Thymus (tissue), 11 donors: ENCODE data around the gene KIF5A. TPM values are rescaled to one million over a fixed set of nuclear protein-coding genes. Genes with fewer than 3 reads are reported as not detected.

Experiments used
- DNase-seq, 9 donors: peaks; one replicate each; pipeline ENCODE4 v3.0.0-alpha.2; 2013; ENCODE audit warnings: low spot score in 9 of 9, low read depth in 6 of 9, missing footprints in 1 of 9
- H3K27ac ChIP-seq, 2 donors: one replicate each; pipeline ENCODE4 v1.5.1; 2013; ENCODE audit warnings: control low read depth in 1 of 2, low read depth in 1 of 2, low read length in 1 of 2, mild to moderate bottlenecking in 1 of 2, moderate library complexity in 1 of 2
- H3K27me3 ChIP-seq, 2 donors: one replicate each; pipeline ENCODE4 v1.5.1; 2013; ENCODE audit warnings: low read length in 1 of 2; ENCODE audit not compliant: control insufficient read depth in 2 of 2, insufficient read depth in 1 of 2
- H3K36me3 ChIP-seq, 2 donors: one replicate each; pipeline ENCODE4 v1.5.1; 2013; ENCODE audit warnings: low read length in 1 of 2, mild to moderate bottlenecking in 1 of 2, moderate library complexity in 1 of 2; ENCODE audit not compliant: control insufficient read depth in 2 of 2, insufficient read depth in 2 of 2
- H3K4me1 ChIP-seq, 2 donors: one replicate each; pipeline ENCODE4 v1.5.1; 2013; ENCODE audit warnings: low read length in 2 of 2; ENCODE audit not compliant: control insufficient read depth in 2 of 2, insufficient read depth in 2 of 2
- H3K4me3 ChIP-seq, 2 donors: one replicate each; pipeline ENCODE4 v1.5.1; 2013; ENCODE audit warnings: low read length in 2 of 2, control low read depth in 1 of 2, mild to moderate bottlenecking in 1 of 2
- H3K9me3 ChIP-seq, 2 donors: one replicate each; pipeline ENCODE4 v1.5.1; 2013; ENCODE audit warnings: low read length in 1 of 2, mild to moderate bottlenecking in 1 of 2; ENCODE audit not compliant: control insufficient read depth in 2 of 2, insufficient read depth in 1 of 2
- WGBS: extraction: QIAGEN DNeasy Blood & Tissue Kit; methylation state at CpG from one replicate; pipeline ENCODE4 v1.1.7; 2013; 5-methylcytosine and 5-hydroxymethylcytosine counted together
- polyA plus RNA-seq: library from polyadenylated mRNA; stranded (reverse); fragments of 200-250 nt; gene quantifications from one replicate; pipeline ENCODE4 v1.2.3, GENCODE V29; 2013
- total RNA-seq: library from RNA; stranded (reverse); fragments of 120-200 nt; gene quantifications from one replicate; pipeline ENCODE4 v1.2.4, GENCODE V29; 2013
- donor health status: healthy.

KIF5A gene
- total and polyA plus RNA-seq, 2 donors, result 0.05 to 0.27 TPM

DNA sequence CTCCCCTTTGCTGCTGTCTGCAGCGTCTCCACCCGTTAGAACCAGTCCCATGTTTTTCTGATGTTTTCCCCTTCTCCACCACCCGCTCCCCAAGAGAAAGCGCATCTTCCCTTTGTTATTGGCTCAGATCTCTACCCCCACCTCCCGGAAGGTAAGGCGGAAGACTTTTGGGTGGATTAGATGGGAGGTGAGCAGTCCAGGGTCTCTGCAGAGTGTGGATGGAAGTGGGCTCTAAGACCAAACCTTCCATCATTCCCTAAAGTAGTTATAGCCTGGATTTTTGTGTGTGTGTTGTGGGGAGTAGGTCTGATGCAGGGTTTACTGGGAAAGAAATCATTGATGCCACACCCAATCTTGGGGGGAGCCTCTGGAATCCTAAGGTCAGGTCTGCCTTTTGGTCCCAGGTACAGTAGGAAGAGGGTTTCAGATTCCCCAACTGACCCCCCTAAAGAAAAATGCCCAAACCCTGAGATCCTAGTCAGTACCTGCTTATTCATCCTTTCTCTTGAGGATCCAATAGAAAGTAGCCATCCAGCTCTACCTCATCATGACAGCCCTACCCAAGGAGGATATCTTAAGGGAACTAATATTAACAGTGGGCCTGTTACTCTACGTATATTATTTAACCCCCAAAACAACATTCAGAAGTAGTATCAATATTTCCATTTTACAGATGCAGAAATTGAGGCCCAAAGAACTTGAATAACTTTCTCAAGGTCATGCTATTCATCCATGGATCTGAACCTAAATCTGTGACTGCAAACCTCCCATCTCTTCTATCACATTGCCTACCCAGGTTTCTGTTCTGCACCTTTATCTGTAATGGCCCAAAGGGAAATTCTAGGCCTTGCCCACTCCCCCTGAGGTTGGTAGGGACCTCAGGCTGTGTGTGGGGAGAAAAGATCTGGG, 1.1 kb downstream of the KIF5A start:
- DNase-seq, result no peak
- H3K4me1 ChIP-seq, result peaks cover 9 to 18% of the 10 kb centered on the region in 2 donors
- H3K27me3 ChIP-seq, result peaks cover 21 to 77% of the 10 kb centered on the region in 2 donors
- no peak overlapping the region for H3K27ac ChIP-seq
- H3K36me3 ChIP-seq, result no peaks in the 10 kb centered on the region
- H3K9me3 ChIP-seq, result peaks cover 0 to 8% of the 10 kb centered on the region in 2 donors
- H3K4me3 ChIP-seq, result no peak overlapping the region
- WGBS, result 80% methylated on average over 7 of the region's 7 CpGs

DNA sequence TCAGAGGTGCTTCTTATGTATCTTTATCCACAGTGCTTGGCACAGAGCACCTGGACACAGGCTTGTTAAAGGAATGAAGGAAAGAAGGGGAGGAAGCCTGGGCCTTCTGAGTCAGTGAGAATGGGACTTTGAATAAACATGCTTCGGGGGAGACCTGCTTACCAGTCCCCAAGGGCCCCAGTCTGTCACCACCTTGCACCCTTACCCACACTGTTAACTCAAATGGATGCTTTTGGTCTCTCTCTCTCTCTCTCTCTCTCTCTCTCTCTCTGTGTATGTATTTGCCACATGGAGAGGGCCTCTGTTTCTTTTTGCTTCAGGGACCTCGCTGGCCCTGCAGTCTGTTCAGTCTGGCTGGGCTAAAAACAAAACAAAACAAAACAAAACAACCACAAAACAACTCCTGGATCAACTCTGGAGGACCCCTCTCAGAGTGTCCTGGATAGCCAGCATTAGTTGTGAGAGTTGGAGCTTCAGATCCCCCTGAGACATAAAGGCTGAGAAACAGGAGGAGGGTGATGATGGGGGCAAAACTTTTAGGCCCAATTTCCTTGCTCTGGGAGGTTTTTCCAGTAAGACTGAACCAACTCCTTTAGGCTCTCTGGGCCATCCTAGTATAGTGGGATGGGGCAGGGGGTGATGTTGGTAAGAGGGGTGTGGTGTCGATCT, 1.9 kb downstream of the KIF5A start:
- peaks cover 3 to 12% of the 10 kb centered on the region in 2 donors for H3K4me1 ChIP-seq
- 95% methylated on average over 3 of the region's 3 CpGs for WGBS
- H3K27ac ChIP-seq, result no peak overlapping the region
- peaks cover 21 to 77% of the 10 kb centered on the region in 2 donors for H3K27me3 ChIP-seq
- DNase-seq, result no peak
- H3K9me3 ChIP-seq, result peaks cover 0 to 5% of the 10 kb centered on the region in 2 donors
- no peaks in the 10 kb centered on the region for H3K36me3 ChIP-seq
- H3K4me3 ChIP-seq, result no peak overlapping the region

DNA sequence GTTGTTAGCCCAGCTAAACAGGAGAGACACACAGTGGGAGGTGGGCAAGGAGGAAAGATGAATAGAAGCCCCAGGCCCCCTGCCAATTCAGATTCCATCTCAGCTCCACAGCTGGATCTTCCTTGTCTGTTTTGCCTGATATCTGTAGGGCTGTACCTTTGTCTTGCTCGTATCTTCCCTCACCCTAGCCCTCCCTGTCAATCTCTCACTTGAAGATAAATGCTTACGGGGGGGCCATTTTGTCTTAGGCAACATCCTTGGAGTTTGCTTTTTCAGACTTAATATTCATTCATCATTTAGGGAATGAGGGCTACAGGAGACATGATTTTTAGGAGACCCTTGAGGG, 2.4 kb downstream of the KIF5A start:
- no peaks in the 10 kb centered on the region for H3K36me3 ChIP-seq
- peaks cover 21 to 77% of the 10 kb centered on the region in 2 donors for H3K27me3 ChIP-seq
- H3K4me3 ChIP-seq, result no peak overlapping the region
- H3K27ac ChIP-seq, result no peak overlapping the region
- DNase-seq, result no peak
- peaks cover 0 to 2% of the 10 kb centered on the region in 2 donors for H3K9me3 ChIP-seq
- 92% methylated on average over 2 of the region's 2 CpGs for WGBS
- H3K4me1 ChIP-seq, result peaks cover 3 to 10% of the 10 kb centered on the region in 2 donors

GRCh38 chr12:57552835-57553313, 3.0 kb downstream of the KIF5A start:
- Histone ChIP-seq H3K4me1 (peaks cover 3 to 10% of the 10 kb centered on the region in 2 donors), H3K36me3 (no peaks in the 10 kb centered on the region), H3K4me3 (no peak overlapping the region), H3K27me3 (peaks cover 19 to 71% of the 10 kb centered on the region in 2 donors), H3K27ac (no peak overlapping the region), H3K9me3 (peaks cover 0 to 2% of the 10 kb centered on the region in 2 donors)
- WGBS, result 85% methylated on average over 6 of the region's 6 CpGs
- DNase-seq, result no peak

DNA sequence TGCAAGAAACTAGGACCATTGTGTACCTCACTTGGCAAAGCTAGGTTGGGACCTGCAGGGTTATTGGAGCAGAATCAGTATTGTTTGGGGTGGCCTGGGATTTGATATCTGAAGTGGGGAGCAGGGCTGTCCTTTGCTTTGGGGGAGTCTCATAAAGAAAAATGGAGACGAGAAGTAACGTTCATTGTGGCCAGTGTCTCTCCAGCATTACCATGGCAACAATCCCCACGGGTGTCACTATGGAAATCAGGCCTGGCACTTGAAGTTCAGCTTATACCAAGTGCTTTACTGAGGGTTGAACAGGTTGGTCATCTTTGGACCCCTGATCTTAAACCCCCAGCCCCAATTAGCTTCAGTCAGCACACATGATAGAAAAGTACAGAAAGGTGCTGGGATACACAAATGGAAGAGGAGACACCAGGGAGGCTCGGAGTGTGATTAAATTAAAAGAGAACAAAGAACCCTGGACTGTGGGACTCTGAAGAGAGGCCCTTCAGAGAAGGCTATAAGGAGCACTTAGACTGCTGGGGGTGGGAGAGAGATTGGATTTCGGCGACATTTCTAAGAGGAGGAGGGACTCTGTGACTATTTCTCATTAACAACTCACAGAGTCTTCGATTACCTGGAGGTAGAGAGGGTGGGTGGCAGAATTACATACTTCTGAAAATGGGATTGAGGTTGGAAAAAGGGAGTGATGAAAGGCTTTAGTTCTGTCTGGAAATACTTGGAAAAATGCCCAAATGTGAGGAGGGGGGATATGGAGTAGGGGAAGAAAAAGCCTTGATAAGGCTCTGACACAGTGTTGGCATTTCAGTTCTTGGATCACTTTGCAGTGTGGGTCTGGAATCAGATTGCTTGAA, 3.7 kb downstream of the KIF5A start:
- H3K27ac ChIP-seq, result no peak overlapping the region
- WGBS, result 90% methylated on average over 7 of the region's 7 CpGs
- peaks cover 15 to 64% of the 10 kb centered on the region in 2 donors for H3K27me3 ChIP-seq
- peaks cover 0 to 2% of the 10 kb centered on the region in 2 donors for H3K9me3 ChIP-seq
- H3K36me3 ChIP-seq, result no peaks in the 10 kb centered on the region
- peaks cover 3 to 10% of the 10 kb centered on the region in 2 donors for H3K4me1 ChIP-seq
- DNase-seq, result no peak
- H3K4me3 ChIP-seq, result no peak overlapping the region

- peaks cover 3 to 8% of the 10 kb centered on the region in 2 donors for H3K4me1 ChIP-seq
- no peak overlapping the region for H3K4me3 ChIP-seq
- no peak for DNase-seq
- H3K36me3 ChIP-seq, result no peaks in the 10 kb centered on the region
- peaks cover 6 to 55% of the 10 kb centered on the region in 2 donors for H3K27me3 ChIP-seq
- peaks cover 0 to 2% of the 10 kb centered on the region in 2 donors for H3K9me3 ChIP-seq
- 98% methylated on average over 2 of the region's 2 CpGs for WGBS
- H3K27ac ChIP-seq, result no peak overlapping the region
Observed at GRCh38 chr12:57554453-57554852, 4.6 kb downstream of the KIF5A start.

- H3K27ac ChIP-seq, result no peak overlapping the region
- no peaks in the 10 kb centered on the region for H3K36me3 ChIP-seq
- no peak overlapping the region for H3K4me3 ChIP-seq
- 98% methylated on average over 1 of the region's 1 CpG for WGBS
- peaks cover 0 to 2% of the 10 kb centered on the region in 2 donors for H3K9me3 ChIP-seq
- DNase-seq, result no peak
- H3K4me1 ChIP-seq, result peaks cover 3 to 5% of the 10 kb centered on the region in 2 donors
- H3K27me3 ChIP-seq, result peaks cover 4 to 51% of the 10 kb centered on the region in 2 donors
Observed at GRCh38 chr12:57554897-57555296, 5.1 kb downstream of the KIF5A start.

DNA sequence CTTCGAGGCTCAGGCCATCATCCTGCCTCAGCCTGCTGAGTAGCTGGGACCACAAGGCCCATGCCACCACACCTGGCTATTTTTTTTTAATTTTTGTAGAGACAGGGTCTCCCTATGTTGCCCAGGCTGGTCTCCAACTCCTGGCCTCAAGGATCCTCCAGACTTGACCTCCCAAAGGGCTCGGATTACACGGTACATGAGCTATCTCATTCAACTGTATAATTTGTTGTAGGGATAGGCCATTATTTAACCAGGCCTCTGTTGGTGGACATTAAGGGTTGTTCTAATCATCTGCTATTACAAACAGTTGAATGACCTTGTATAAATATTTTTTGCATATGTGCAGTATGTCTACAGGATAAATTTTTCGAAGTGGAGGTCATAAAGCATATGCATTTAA, 9.0 kb downstream of the KIF5A start:
- H3K27me3 ChIP-seq, result peaks cover 0 to 28% of the 10 kb centered on the region in 2 donors
- no peak for DNase-seq
- peaks cover 0 to 2% of the 10 kb centered on the region in 2 donors for H3K9me3 ChIP-seq
- no peaks in the 10 kb centered on the region for H3K4me1 ChIP-seq
- WGBS, result 92% methylated on average over 4 of the region's 4 CpGs
- no peak overlapping the region for H3K27ac ChIP-seq
- no peak overlapping the region for H3K4me3 ChIP-seq
- no peaks in the 10 kb centered on the region for H3K36me3 ChIP-seq
